ENCODE measurements around the gene QRICH1.

The QRICH1 gene

GRCh38 chr3:48982686-48983085 lies 111.2 kb downstream of the QRICH1 start:
- peaks cover 3% of the 10 kb centered on the region for H3K4me1 ChIP-seq (ENCODE audit: low read depth, poor library complexity, severe bottlenecking)
- no peaks in the 10 kb centered on the region for H3K36me3 ChIP-seq (ENCODE audit: insufficient read depth)
- TF ChIP-seq CTCF (conservative IDR thresholded peaks at IDR 0.05; ENCODE audit: low read depth, low read length) = no peak
- no peak overlapping the region for H3K9ac ChIP-seq
- H3K27ac ChIP-seq = no peak overlapping the region
- H3K27me3 ChIP-seq (ENCODE audit: insufficient read depth, low read depth) = no peaks in the 10 kb centered on the region
- no peak overlapping the region for H3K4me3 ChIP-seq (IDR thresholded peaks at IDR 0.05; ENCODE audit: insufficient read depth, low read depth, low read length)
- no peak overlapping the region for H2AFZ ChIP-seq (ENCODE audit: low read depth)
- H3K79me2 ChIP-seq (ENCODE audit: insufficient read depth, low read depth) = no peaks in the 10 kb centered on the region
- no peaks in the 10 kb centered on the region for H4K20me1 ChIP-seq (ENCODE audit: insufficient read depth)
- H3K4me2 ChIP-seq = no peak overlapping the region

DNA sequence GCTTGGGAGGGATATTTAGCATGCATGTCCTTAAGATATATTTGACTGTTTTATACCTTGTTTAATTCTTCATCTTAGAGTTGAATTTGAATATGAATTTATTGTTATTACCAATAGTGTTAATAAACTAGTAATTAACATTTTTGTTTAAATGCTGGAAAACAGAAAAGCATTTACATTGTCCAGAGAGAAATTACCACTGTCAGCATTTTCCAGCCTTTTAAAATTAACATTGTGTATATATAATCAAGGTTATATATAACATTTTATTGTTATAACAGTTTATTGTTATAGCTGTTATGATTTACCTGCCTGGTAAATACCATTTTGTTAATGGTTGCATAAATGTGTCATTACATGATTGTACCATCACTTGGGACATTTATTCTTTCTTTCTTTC lies 111.9 kb downstream of the QRICH1 start:
- no peak for TF ChIP-seq CTCF (conservative IDR thresholded peaks at IDR 0.05; ENCODE audit: low read depth, low read length)
- H3K27me3 ChIP-seq (ENCODE audit: insufficient read depth, low read depth) = no peaks in the 10 kb centered on the region
- H3K4me2 ChIP-seq = no peak overlapping the region
- H3K79me2 ChIP-seq (ENCODE audit: insufficient read depth, low read depth) = no peaks in the 10 kb centered on the region
- H3K4me1 ChIP-seq (ENCODE audit: low read depth, poor library complexity, severe bottlenecking) = no peaks in the 10 kb centered on the region
- H4K20me1 ChIP-seq (ENCODE audit: insufficient read depth) = no peaks in the 10 kb centered on the region
- no peak overlapping the region for H2AFZ ChIP-seq (ENCODE audit: low read depth)
- H3K36me3 ChIP-seq (ENCODE audit: insufficient read depth) = no peaks in the 10 kb centered on the region
- H3K4me3 ChIP-seq (IDR thresholded peaks at IDR 0.05; ENCODE audit: insufficient read depth, low read depth, low read length) = no peak overlapping the region
- H3K27ac ChIP-seq = no peak overlapping the region
- H3K9ac ChIP-seq = no peak overlapping the region

DNA sequence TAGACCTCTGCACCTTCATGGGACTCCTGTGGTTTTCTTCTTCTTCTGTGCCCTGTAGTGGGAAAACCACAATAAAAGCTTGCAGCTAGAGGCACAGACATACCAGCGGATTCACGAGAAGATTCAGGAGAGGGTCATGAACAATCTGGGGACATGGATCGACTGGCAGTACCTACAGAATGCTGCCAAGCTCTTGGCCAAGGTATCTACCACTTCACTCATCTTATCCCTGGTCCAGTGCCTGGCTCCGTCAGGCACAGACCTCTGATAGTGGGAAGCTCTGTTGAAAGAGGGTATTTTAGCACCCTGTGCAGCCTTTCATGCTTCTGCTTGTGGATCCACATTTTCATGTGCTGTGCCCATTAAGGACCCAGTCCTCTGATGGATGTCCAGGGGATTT lies 113.6 kb downstream of the QRICH1 start:
- Histone ChIP-seq H3K4me1 (ENCODE audit: low read depth, poor library complexity, severe bottlenecking) (no peaks in the 10 kb centered on the region), H3K9ac (no peak overlapping the region), H3K79me2 (ENCODE audit: insufficient read depth, low read depth) (no peaks in the 10 kb centered on the region), H3K36me3 (ENCODE audit: insufficient read depth) (no peaks in the 10 kb centered on the region), H3K27ac (no peak overlapping the region), H4K20me1 (ENCODE audit: insufficient read depth) (no peaks in the 10 kb centered on the region), H2AFZ (ENCODE audit: low read depth) (no peak overlapping the region), H3K27me3 (ENCODE audit: insufficient read depth, low read depth) (no peaks in the 10 kb centered on the region), H3K4me2 (no peak overlapping the region), H3K4me3 (IDR thresholded peaks at IDR 0.05; ENCODE audit: insufficient read depth, low read depth, low read length) (no peak overlapping the region)
- TF ChIP-seq CTCF (conservative IDR thresholded peaks at IDR 0.05; ENCODE audit: low read depth, low read length) = no peak

Measured in KMS-11 (cell line).